OCI-LY1 (cell line): ENCODE results near the gene HYAL4.

Source experiments
- EZH2 ChIP-seq: fragments of 200-600 bp; sonication (generic), shearing (Covaris generic); IDR thresholded peaks from 2 replicates; pipeline ENCODE4 v1.8.0; 2017; ENCODE audit warnings: borderline replicate concordance, mixed run types, mild to moderate bottlenecking, antibody characterized with exemption, low read length, moderate library complexity, mixed read lengths
- TF ChIP-seq, protein P1 (sequence below): fragments of 200-600 bp; sonication (generic), shearing (Covaris generic); IDR thresholded peaks from 2 replicates; pipeline ENCODE4 v1.5.1; 2017; ENCODE audit warnings: mild to moderate bottlenecking, antibody characterized with exemption, low read length, moderate library complexity, mixed read lengths

DNA sequence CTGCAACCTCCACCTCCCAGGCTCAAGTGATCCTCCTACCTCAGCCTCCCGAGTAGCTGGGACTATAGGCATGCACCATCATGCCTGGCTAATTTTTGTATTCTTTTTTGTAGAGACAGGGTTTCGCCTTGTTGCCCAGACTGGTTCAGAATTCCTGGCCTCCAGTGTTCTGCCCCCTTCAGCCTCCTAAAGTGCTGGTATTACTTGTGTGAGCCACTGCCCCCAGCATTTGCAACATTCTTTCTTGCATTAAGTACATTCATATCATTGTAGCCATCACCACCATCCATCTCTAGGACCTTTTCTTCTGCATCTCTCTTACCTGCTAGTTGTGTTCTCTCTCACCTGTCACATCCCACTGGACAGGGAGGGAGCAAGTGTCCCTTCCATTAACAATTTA, 35.5 kb upstream of the HYAL4 start:
- TF ChIP-seq, protein P1, sequence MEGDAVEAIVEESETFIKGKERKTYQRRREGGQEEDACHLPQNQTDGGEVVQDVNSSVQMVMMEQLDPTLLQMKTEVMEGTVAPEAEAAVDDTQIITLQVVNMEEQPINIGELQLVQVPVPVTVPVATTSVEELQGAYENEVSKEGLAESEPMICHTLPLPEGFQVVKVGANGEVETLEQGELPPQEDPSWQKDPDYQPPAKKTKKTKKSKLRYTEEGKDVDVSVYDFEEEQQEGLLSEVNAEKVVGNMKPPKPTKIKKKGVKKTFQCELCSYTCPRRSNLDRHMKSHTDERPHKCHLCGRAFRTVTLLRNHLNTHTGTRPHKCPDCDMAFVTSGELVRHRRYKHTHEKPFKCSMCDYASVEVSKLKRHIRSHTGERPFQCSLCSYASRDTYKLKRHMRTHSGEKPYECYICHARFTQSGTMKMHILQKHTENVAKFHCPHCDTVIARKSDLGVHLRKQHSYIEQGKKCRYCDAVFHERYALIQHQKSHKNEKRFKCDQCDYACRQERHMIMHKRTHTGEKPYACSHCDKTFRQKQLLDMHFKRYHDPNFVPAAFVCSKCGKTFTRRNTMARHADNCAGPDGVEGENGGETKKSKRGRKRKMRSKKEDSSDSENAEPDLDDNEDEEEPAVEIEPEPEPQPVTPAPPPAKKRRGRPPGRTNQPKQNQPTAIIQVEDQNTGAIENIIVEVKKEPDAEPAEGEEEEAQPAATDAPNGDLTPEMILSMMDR = no peak
- no peak for TF ChIP-seq EZH2
